Measurements from ENCODE around the gene LSM14B.

DNA sequence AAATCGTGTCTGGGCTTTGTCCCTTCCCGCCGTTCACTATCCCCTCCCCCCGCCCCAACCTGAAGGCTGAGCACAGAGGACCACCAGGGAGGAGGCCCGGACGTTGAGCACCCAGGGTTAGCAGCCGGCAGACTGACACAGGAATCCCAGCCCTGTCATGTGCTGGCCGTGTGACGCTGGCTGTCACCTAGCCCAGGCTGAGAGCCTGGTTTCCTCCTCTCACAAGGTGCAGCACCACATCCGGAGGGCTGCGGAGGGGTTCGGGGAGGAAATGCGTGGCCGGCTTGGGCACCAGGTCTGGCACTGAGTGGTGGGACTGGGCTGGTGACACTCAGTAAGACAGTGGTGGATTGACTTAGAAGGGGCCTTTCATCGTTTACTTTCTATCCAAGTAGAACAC lies 4.6 kb upstream of the LSM14B start:
- TF ChIP-seq ATF2 (CRISPR knock-in tag; IDR thresholded peaks at IDR 0.05; ENCODE audit: borderline replicate concordance, low read depth) (no peak), CTCF (IDR thresholded peaks at IDR 0.05) (no peak), JUN (CRISPR knock-in tag; IDR thresholded peaks at IDR 0.05) (no peak), SMAD4 (CRISPR knock-in tag; IDR thresholded peaks at IDR 0.05) (no peak), RORB (CRISPR knock-in tag; IDR thresholded peaks at IDR 0.05) (no peak)
